K562 (cell line): Measurements from ENCODE around the gene NELFE. TPM values are rescaled to one million over a fixed set of nuclear protein-coding genes. Genes with fewer than 3 reads are reported as not detected.
A peak's percentile ranks its signal among the peaks of the same experiment; 100 is the strongest.

ENCODE experiments used
- CTBP1 ChIP-seq: fragments of 450-650 bp; IDR thresholded peaks from 2 replicates; pipeline ENCODE4 v1.6.1; 2016; ENCODE audit warnings: borderline replicate concordance
- GATAD2B ChIP-seq: fragments of 450-650 bp; IDR thresholded peaks from 2 replicates; pipeline ENCODE4 v1.6.1; 2017; ENCODE audit warnings: mild to moderate bottlenecking, borderline replicate concordance
- ILF3 ChIP-seq: fragments of 450-650 bp; IDR thresholded peaks from 2 replicates; pipeline ENCODE4 v1.6.1; 2018; ENCODE audit warnings: antibody characterized with exemption, mild to moderate bottlenecking, moderate library complexity, borderline replicate concordance
- NEUROD1 ChIP-seq: fragments of 150-350 bp; IDR thresholded peaks from 2 replicates; pipeline ENCODE4 v1.6.1; 2014; ENCODE audit warnings: borderline replicate concordance, low read length, low read depth; ENCODE audit not compliant: partially characterized antibody
- PCBP2 ChIP-seq: fragments of 200-400 bp; formaldehyde crosslinking; IDR thresholded peaks from 2 replicates; pipeline ENCODE4 v1.6.1; 2018; ENCODE audit warnings: low read length, low read depth, mild to moderate bottlenecking, moderate library complexity; ENCODE audit not compliant: poor library complexity, severe bottlenecking
- PHB ChIP-seq: fragments of 250-450 bp; sonication (Bioruptor Pico); IDR thresholded peaks from 2 replicates; pipeline ENCODE4 v1.5.0; 2021
- PML ChIP-seq: IDR thresholded peaks from 2 replicates; pipeline ENCODE4 v1.6.1; 2012; ENCODE audit warnings: low read length, inconsistent platforms
- SETDB1 ChIP-seq: IDR thresholded peaks from one replicate; pipeline ENCODE4 v1.6.1; 2012; ENCODE audit warnings: low read length, control low read depth, inconsistent platforms
- SREBF1 ChIP-seq: fragments of 150-350 bp; IDR thresholded peaks from 2 replicates; pipeline ENCODE4 v1.6.1; 2014; ENCODE audit warnings: antibody characterized with exemption, low read depth, low read length, borderline replicate concordance
- TEAD1 ChIP-seq, 2 experiments: fragments of 450-650 bp in 1 of 2; sonication (generic) in 1 of 2; formaldehyde crosslinking; IDR thresholded peaks; 2 replicates each; pipeline versions ENCODE4 v1.4.0 to v1.8.0; 2020 to 2022; ENCODE audit warnings: mild to moderate bottlenecking in 2 of 2, missing genetic modification reagents in 1 of 2
- ZBTB49 ChIP-seq: sonication (generic); formaldehyde crosslinking; IDR thresholded peaks from 2 replicates; pipeline ENCODE4 v1.8.0; 2022; ENCODE audit warnings: missing genetic modification reagents, mild to moderate bottlenecking, borderline replicate concordance
- ZNF263 ChIP-seq: sonication (generic); formaldehyde crosslinking; IDR thresholded peaks from 2 replicates; pipeline ENCODE4 v1.8.0; 2022; ENCODE audit warnings: mild to moderate bottlenecking, missing genetic modification reagents, borderline replicate concordance
- ZNF274 ChIP-seq: IDR thresholded peaks from 2 replicates; pipeline ENCODE4 v1.6.1; 2011; ENCODE audit warnings: low read depth, mild to moderate bottlenecking, low read length, moderate library complexity, borderline replicate concordance
- ZNF347 ChIP-seq: fragments of 450-650 bp; formaldehyde crosslinking; IDR thresholded peaks from 2 replicates; pipeline ENCODE4 v1.4.0; 2020; ENCODE audit warnings: low read depth, mild to moderate bottlenecking, moderate library complexity
- ZNF780A ChIP-seq: fragments of 250-450 bp; sonication (Bioruptor Pico); IDR thresholded peaks from 2 replicates; pipeline ENCODE4 v1.5.0; 2021; ENCODE audit warnings: mild to moderate bottlenecking
- polyA plus RNA-seq, 8 experiments: library from polyadenylated mRNA; depleted of rRNA in 4 of 8; stranded (reverse) in 5 of 8; unstranded in 3 of 8; fragments of >200 nt; fragmentation: Nextera tagmentation in 2 of 8; fragmentation: Illumina TruSeq in 1 of 8; extraction: Ambion mirVana in 2 of 8; extraction: Trizol in 1 of 8; gene quantifications; 2 replicates each; pipeline versions ENCODE4 v1.2.1 to v1.2.3, GENCODE V29; 2011 to 2014; ENCODE audit warnings: inconsistent platforms in 1 of 8, missing spikeins in 1 of 8
- total RNA-seq, 7 experiments: library from RNA; depleted of rRNA in 6 of 7; stranded (reverse); fragments of >200 nt in 6 of 7; fragmentation: Illumina TruSeq in 2 of 7; extraction: Trizol in 2 of 7; gene quantifications; 2 replicates each; pipeline versions ENCODE4 v1.2.1 to v1.2.3, GENCODE V29; 2011 to 2021; ENCODE audit warnings: low replicate concordance in 1 of 7
- TF ChIP-seq, protein P1 (sequence below): sonication (generic); formaldehyde crosslinking; IDR thresholded peaks from 2 replicates; pipeline ENCODE4 v1.8.0; 2022; ENCODE audit warnings: mild to moderate bottlenecking, low read depth, missing genetic modification reagents
- TF ChIP-seq, protein P2 (sequence below), 2 experiments: fragments of 450-650 bp in 1 of 2; IDR thresholded peaks; 2 replicates each; pipeline ENCODE4 v1.6.1; 2011 to 2017; ENCODE audit warnings: low read depth in 2 of 2, antibody characterized with exemption in 1 of 2, borderline replicate concordance in 1 of 2, low read length in 1 of 2, mild to moderate bottlenecking in 1 of 2, mixed read lengths in 1 of 2; ENCODE audit not compliant: control insufficient read depth in 1 of 2
- TF ChIP-seq, protein P3 (sequence below): fragments of 250-450 bp; sonication (Bioruptor Pico); IDR thresholded peaks from 2 replicates; pipeline ENCODE4 v1.8.0; 2022; ENCODE audit warnings: inconsistent platforms, mild to moderate bottlenecking, moderate library complexity, borderline replicate concordance

Gene NELFE
- total and polyA plus RNA-seq, 9 of the 15 experiments (the other 6 are each of a cell fraction or from before 2014, with no cell fraction given), result 15.2 to 157 (median 91.5) TPM

DNA sequence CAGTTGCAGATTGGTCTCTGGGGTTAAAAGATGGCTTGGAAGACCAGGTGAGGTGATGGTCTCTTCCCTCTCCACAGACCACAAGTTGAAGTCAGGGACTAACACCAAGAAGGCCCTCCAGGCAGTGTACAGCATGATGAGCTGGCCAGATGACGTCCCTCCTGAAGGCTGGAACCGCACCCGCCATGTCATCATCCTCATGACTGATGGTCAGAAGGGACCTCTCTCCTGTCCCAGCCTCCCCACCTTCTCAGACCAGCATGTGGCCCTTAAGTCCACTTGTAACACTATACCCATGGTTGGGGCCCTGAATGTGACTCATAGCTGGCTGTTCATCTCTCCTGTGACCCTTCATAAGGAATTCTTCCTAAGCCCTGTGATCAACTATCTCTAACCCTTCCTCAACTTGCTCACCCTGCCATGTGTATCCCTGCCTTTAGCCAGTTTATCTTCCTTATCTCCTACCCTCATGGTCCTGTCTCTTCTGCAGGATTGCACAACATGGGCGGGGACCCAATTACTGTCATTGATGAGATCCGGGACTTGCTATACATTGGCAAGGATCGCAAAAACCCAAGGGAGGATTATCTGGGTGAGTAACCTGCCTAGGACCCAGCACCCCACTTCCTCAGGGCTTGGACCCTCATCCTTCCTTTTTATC is 9.9 kb downstream of the NELFE start (continued):
- TF ChIP-seq, protein P1, sequence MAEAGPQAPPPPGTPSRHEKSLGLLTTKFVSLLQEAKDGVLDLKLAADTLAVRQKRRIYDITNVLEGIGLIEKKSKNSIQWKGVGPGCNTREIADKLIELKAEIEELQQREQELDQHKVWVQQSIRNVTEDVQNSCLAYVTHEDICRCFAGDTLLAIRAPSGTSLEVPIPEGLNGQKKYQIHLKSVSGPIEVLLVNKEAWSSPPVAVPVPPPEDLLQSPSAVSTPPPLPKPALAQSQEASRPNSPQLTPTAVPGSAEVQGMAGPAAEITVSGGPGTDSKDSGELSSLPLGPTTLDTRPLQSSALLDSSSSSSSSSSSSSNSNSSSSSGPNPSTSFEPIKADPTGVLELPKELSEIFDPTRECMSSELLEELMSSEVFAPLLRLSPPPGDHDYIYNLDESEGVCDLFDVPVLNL (CRISPR knock-in tag), result no peak
- TF ChIP-seq ILF3 (no peak), TEAD1 (CRISPR knock-in tag; IDR thresholded peaks at IDR 0.05) (peak in 1 of 2 experiments; percentile 53; a peak in 1 of 4 replicates), PCBP2 (no peak), SETDB1 (peak; percentile 70), PHB (CRISPR knock-in tag) (no peak), NEUROD1 (no peak), ZNF274 (no peak), CTBP1 (peak; percentile 98), ZNF347 (no peak), GATAD2B (no peak; the same call in 1 of the 2 replicates), SREBF1 (no peak), ZBTB49 (no peak), PML (peak; percentile 11; the same call in 1 of the 2 replicates), ZNF780A (no peak), ZNF263 (CRISPR knock-in tag) (0 out of 2 replicates have a peak, but pooled peaks have one; percentile 17)
- TF ChIP-seq, protein P2, sequence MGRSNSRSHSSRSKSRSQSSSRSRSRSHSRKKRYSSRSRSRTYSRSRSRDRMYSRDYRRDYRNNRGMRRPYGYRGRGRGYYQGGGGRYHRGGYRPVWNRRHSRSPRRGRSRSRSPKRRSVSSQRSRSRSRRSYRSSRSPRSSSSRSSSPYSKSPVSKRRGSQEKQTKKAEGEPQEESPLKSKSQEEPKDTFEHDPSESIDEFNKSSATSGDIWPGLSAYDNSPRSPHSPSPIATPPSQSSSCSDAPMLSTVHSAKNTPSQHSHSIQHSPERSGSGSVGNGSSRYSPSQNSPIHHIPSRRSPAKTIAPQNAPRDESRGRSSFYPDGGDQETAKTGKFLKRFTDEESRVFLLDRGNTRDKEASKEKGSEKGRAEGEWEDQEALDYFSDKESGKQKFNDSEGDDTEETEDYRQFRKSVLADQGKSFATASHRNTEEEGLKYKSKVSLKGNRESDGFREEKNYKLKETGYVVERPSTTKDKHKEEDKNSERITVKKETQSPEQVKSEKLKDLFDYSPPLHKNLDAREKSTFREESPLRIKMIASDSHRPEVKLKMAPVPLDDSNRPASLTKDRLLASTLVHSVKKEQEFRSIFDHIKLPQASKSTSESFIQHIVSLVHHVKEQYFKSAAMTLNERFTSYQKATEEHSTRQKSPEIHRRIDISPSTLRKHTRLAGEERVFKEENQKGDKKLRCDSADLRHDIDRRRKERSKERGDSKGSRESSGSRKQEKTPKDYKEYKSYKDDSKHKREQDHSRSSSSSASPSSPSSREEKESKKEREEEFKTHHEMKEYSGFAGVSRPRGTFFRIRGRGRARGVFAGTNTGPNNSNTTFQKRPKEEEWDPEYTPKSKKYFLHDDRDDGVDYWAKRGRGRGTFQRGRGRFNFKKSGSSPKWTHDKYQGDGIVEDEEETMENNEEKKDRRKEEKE (IDR thresholded peaks at IDR 0.05; ENCODE audit: borderline replicate concordance in 1 of 2, control insufficient read depth in 1 of 2, low read depth in 2 of 2, low read length in 1 of 2), result no peak
- TF ChIP-seq, protein P3, sequence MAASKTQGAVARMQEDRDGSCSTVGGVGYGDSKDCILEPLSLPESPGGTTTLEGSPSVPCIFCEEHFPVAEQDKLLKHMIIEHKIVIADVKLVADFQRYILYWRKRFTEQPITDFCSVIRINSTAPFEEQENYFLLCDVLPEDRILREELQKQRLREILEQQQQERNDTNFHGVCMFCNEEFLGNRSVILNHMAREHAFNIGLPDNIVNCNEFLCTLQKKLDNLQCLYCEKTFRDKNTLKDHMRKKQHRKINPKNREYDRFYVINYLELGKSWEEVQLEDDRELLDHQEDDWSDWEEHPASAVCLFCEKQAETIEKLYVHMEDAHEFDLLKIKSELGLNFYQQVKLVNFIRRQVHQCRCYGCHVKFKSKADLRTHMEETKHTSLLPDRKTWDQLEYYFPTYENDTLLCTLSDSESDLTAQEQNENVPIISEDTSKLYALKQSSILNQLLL (CRISPR knock-in tag), result no peak
